ENCODE data around the gene CYP2A13.
"Not testable (repeated sequence)": the region's sequence is repeated elsewhere in the genome, so short reads cannot be mapped to it uniquely, and the experiment has no call there.

CYP2A13 gene

GRCh38 chr19:41120929-41121911 lies 33.0 kb downstream of the CYP2A13 start:
- DNase-seq = not testable (repeated sequence)

DNA sequence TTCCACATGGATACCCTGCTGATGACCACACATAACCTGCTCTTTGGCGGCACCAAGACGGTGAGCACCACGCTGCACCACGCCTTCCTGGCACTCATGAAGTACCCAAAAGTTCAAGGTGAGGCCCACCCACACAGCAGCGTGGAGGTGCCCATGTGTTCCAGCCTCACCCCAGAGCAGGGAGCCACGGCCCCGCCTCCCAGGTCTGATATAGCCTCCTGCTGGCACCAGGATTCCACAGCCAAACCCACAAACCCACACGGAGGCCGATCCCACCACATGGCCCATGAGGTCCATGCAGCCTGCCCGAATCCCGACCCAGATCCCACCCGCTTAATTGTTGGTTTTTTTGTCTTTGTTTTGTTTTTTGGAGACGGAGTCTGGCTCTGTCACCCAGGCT lies 34.6 kb downstream of the CYP2A13 start:
- DNase-seq = not testable (repeated sequence)

DNA sequence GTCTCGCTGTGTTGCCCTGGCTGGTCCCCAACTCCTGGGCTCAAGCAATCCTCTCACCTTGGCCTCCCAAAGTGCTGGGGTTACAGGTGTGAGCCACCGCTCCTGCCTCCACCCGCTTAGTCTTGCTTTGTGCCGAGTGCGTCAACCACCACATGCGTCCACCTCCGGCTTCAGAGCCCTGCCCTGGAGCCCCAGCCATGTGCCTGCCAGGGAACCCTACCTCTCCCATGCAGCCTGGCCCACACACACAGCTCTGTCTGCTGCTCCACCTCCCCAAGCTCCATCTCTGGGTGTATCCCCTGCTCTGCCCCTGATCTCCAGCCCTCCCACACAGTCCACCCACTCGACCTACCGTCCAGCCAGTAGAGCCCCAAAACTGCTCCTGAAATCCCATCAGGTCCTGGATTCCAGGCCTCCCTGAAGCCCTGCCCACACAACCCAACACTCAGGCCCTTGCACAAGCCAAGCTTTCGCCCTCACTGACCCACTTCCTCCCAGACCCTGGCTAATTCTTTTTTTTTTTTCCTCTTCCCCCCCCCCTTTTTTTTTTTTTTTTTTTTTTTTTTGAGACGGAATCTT lies 35.6 kb downstream of the CYP2A13 start:
- no peak for DNase-seq

- not testable (repeated sequence) for DNase-seq
These were observed 38.5 kb downstream of the CYP2A13 start for GRCh38 chr19:41126765-41127203.

GRCh38 chr19:41127362-41127761 lies 39.1 kb downstream of the CYP2A13 start:
- DNase-seq = not testable (repeated sequence)

GRCh38 chr19:41127801-41128300 lies 39.6 kb downstream of the CYP2A13 start:
- peak in 1 of 2 donors; percentile 44 for DNase-seq

- no peak for DNase-seq
These were observed 40.4 kb downstream of the CYP2A13 start for GRCh38 chr19:41128692-41129091.

GRCh38 chr19:41131186-41131585 lies 42.9 kb downstream of the CYP2A13 start:
- DNase-seq = no peak

GRCh38 chr19:41133260-41133659 lies 45.0 kb downstream of the CYP2A13 start:
- DNase-seq = no peak

GRCh38 chr19:41134616-41135015 lies 46.4 kb downstream of the CYP2A13 start:
- no peak for DNase-seq

GRCh38 chr19:41135390-41136384 lies 47.4 kb downstream of the CYP2A13 start:
- DNase-seq = peak in 1 of 2 donors; percentile 63

GRCh38 chr19:41136636-41137455 lies 48.6 kb downstream of the CYP2A13 start:
- DNase-seq = no peak

GRCh38 chr19:41144403-41144802 lies 56.2 kb downstream of the CYP2A13 start:
- peak; percentile 30 to 36 for DNase-seq

Data from hippocampal formation (tissue), 2 donors.